CD4-positive, alpha-beta memory T cell (primary cell): ENCODE data around the gene SORL1. TPM values are rescaled to one million over a fixed set of nuclear protein-coding genes. Genes with fewer than 3 reads are reported as not detected.

Source experiments
- CTCF ChIA-PET: fragments of 350-600 bp; sonication (Branson Sonifier 250); formaldehyde crosslinking; loops from one replicate; lab custom pipeline; 2021; ENCODE audit warnings: inconsistent platforms; ENCODE audit not compliant: partially characterized antibody; lab: Charles Lee
- POLR2A ChIA-PET: fragments of 350-600 bp; sonication (Branson Sonifier 250); formaldehyde crosslinking; loops from one replicate; lab custom pipeline; 2021; ENCODE audit not compliant: partially characterized antibody; lab: Charles Lee
- DNase-seq, 5 donors: peaks; one replicate each; pipeline versions ENCODE4 v3.0.0 to v3.0.0-alpha.2; 2020 to 2022; ENCODE audit warnings: mixed read lengths in 1 of 5
- H3K27ac ChIP-seq: one replicate; pipeline ENCODE4 v1.7.0; 2013; ENCODE audit warnings: low read depth, low read length
- H3K27me3 ChIP-seq: 2 replicates; pipeline ENCODE4 v1.7.0; 2013; ENCODE audit warnings: mild to moderate bottlenecking, low read length, moderate library complexity; ENCODE audit not compliant: insufficient read depth
- H3K36me3 ChIP-seq: 2 replicates; pipeline ENCODE4 v1.7.0; 2013; ENCODE audit warnings: mild to moderate bottlenecking, low read length, moderate library complexity; ENCODE audit not compliant: insufficient read depth
- H3K4me1 ChIP-seq: 2 replicates; pipeline ENCODE4 v1.7.0; 2013; ENCODE audit warnings: mild to moderate bottlenecking, low read length, moderate library complexity; ENCODE audit not compliant: insufficient read depth
- H3K4me3 ChIP-seq, 2 donors: one replicate each; pipeline ENCODE4 v1.7.0; 2013; ENCODE audit warnings: low read length in 2 of 2, mild to moderate bottlenecking in 1 of 2
- H3K9me3 ChIP-seq, 2 donors: one replicate each; pipeline ENCODE4 v1.7.0; 2013; ENCODE audit warnings: low read length in 2 of 2, control low read depth in 1 of 2; ENCODE audit not compliant: control insufficient read depth in 1 of 2
- H3K27ac Mint-ChIP-seq, 7 donors: one replicate each; pipeline ENCODE4 v1.8.0; 2020 to 2021; ENCODE audit warnings: mixed read lengths in 7 of 7, mild to moderate bottlenecking in 6 of 7, inconsistent platforms in 3 of 7, moderate library complexity in 3 of 7
- H3K27me3 Mint-ChIP-seq, 2 donors: one replicate each; pipeline ENCODE4 v1.8.0; 2020 to 2021; ENCODE audit warnings: mixed read lengths in 2 of 2
- H3K36me3 Mint-ChIP-seq, 2 donors: one replicate each; pipeline ENCODE4 v1.8.0; 2020 to 2021; ENCODE audit warnings: mixed read lengths in 2 of 2, inconsistent platforms in 1 of 2, mild to moderate bottlenecking in 1 of 2
- H3K4me1 Mint-ChIP-seq, 4 donors: one replicate each; pipeline ENCODE4 v1.8.0; 2020 to 2021; ENCODE audit warnings: mixed read lengths in 4 of 4, mild to moderate bottlenecking in 1 of 4
- H3K4me3 Mint-ChIP-seq, 8 donors: one replicate each; pipeline ENCODE4 v1.8.0; 2020 to 2021; ENCODE audit warnings: mixed read lengths in 8 of 8, mild to moderate bottlenecking in 7 of 8, moderate library complexity in 6 of 8, inconsistent platforms in 3 of 8
- H3K9me3 Mint-ChIP-seq, 8 donors: one replicate each; pipeline ENCODE4 v1.8.0; 2020 to 2021; ENCODE audit warnings: mixed read lengths in 8 of 8, mild to moderate bottlenecking in 5 of 8, inconsistent platforms in 3 of 8, moderate library complexity in 1 of 8
- intact Hi-C: fragments of 100-400 bp; cut with micrococcal nuclease; formaldehyde crosslinking; loops from one replicate; pipeline ENCODE4 v1.15.1; 2023
- polyA plus RNA-seq, 2 donors: library from polyadenylated mRNA; unstranded; fragments of 300-500 nt; fragmentation: Illumina TruSeq; gene quantifications; one replicate each; pipeline ENCODE4 v1.2.3, GENCODE V29; 2021
- total RNA-seq, 2 experiments: library from RNA; stranded (reverse); gene quantifications; one replicate each; pipeline ENCODE4 v1.2.3, GENCODE V29; 2021

SORL1 gene
- total and polyA plus RNA-seq, 4 experiments from 2014 or later, result 159 to 660 (median 446) TPM

DNA sequence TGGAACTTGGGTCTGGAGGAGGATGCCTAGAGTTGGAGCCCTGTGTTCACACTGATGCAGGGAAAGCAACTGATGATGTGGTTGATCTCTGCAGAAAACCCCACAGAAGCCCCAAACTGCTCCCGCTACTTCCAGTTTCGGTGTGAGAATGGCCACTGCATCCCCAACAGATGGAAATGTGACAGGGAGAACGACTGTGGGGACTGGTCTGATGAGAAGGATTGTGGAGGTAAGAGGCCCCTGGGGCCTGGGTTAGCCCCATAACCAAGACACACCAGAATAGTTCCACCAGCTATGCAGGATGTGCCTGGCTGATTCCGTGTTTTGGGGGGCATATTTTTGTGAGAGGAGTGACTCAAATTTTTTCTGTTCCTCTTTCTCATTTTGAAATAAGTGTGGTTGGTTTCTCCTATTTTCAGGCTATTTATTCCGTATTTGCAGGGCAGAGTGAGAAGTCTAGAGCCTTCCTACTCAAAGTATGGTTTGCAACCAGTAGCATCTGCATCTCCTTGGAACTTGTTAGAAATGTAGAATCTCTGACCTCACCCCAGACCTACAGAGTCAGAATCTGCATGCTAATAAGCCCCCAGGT is 137.9 kb downstream of the SORL1 start:
- Mint-ChIP-seq H3K27ac (peak overlapping the region; percentile 20 to 88 (median 60)), H3K4me1 (peaks cover 3 to 10% (median 6%) of the 10 kb centered on the region in 4 donors), H3K4me3 (no peak overlapping the region), H3K36me3 (peaks cover 90 to 95% of the 10 kb centered on the region in 2 donors), H3K9me3 (peaks cover 0 to 2% (median 0%) of the 10 kb centered on the region in 8 donors), H3K27me3 (no peaks in the 10 kb centered on the region)
- peaks cover 94% of the 10 kb centered on the region for H3K36me3 ChIP-seq
- ChIA-PET POLR2A (interaction anchor here (0.6 to 1.6 kb wide), 2 partner anchors 140 to 308 kb away, joined by 3 to 7 read pairs; no protein-coding TSS in a partner anchor), CTCF (interaction anchor here (1.0 to 3.7 kb wide), 11 partner anchors 13 to 342 kb away, joined by 3 to 25 read pairs (median 7); no protein-coding TSS in a partner anchor)
- no peaks in the 10 kb centered on the region for H3K9me3 ChIP-seq
- H3K4me1 ChIP-seq, result no peaks in the 10 kb centered on the region
- DNase-seq, result no peak
- no peak overlapping the region for H3K4me3 ChIP-seq
- no peaks in the 10 kb centered on the region for H3K27me3 ChIP-seq
- intact Hi-C loops, result loop anchor here (2.0 to 5.0 kb wide), 2 partner anchors 15 to 173 kb away; no protein-coding TSS in a partner anchor
- no peak overlapping the region for H3K27ac ChIP-seq

DNA sequence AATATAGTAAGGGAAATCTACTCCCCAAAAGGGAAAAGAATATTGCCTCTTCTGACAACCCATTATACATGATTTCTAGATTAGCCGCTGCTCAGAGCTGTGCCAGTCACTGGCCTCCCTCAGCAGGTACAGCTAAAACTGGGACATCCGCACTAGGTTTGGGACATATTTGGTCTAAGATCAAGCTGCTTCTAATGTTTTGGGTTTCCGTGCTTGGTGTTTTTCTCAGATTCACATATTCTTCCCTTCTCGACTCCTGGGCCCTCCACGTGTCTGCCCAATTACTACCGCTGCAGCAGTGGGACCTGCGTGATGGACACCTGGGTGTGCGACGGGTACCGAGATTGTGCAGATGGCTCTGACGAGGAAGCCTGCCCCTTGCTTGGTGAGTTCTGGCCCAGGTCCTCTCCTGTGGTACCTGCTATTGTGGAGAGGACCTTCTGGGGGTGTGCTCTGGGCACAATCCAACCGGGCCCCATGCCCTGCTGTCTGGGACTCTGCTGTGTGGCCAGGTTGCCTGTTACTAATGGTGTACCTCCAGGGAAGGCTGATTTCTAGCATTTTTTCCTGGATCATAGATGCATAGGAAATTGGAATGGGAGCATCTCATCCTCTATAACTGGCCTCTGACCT is 138.8 kb downstream of the SORL1 start:
- no peak overlapping the region for H3K4me3 Mint-ChIP-seq
- peaks cover 0 to 2% (median 0%) of the 10 kb centered on the region in 8 donors for H3K9me3 Mint-ChIP-seq
- peak overlapping the region in 5 of 7 donors; percentile 47 to 82 (median 67) for H3K27ac Mint-ChIP-seq
- no peaks in the 10 kb centered on the region for H3K9me3 ChIP-seq
- peaks cover 94% of the 10 kb centered on the region for H3K36me3 ChIP-seq
- no peak overlapping the region for H3K4me3 ChIP-seq
- POLR2A ChIA-PET, result interaction anchor here (0.8 to 2.0 kb wide), 8 partner anchors 19 to 341 kb away, joined by 3 to 8 read pairs (median 4); partner anchors contain the start of gene SC5D
- intact Hi-C loops, result loop anchor here (1.0 to 5.0 kb wide), 4 partner anchors 138 to 342 kb away; no protein-coding TSS in a partner anchor
- no peaks in the 10 kb centered on the region for H3K27me3 ChIP-seq
- CTCF ChIA-PET, result interaction anchor here (0.9 to 3.7 kb wide), 27 partner anchors 9 to 343 kb away, joined by 3 to 25 read pairs (median 4); partner anchors contain the start of gene SC5D
- H3K27me3 Mint-ChIP-seq, result no peaks in the 10 kb centered on the region
- H3K36me3 Mint-ChIP-seq, result peaks cover 93 to 98% of the 10 kb centered on the region in 2 donors
- no peak overlapping the region for H3K27ac ChIP-seq
- H3K4me1 ChIP-seq, result no peaks in the 10 kb centered on the region
- H3K4me1 Mint-ChIP-seq, result peaks cover 3 to 10% (median 6%) of the 10 kb centered on the region in 4 donors
- no peak for DNase-seq

DNA sequence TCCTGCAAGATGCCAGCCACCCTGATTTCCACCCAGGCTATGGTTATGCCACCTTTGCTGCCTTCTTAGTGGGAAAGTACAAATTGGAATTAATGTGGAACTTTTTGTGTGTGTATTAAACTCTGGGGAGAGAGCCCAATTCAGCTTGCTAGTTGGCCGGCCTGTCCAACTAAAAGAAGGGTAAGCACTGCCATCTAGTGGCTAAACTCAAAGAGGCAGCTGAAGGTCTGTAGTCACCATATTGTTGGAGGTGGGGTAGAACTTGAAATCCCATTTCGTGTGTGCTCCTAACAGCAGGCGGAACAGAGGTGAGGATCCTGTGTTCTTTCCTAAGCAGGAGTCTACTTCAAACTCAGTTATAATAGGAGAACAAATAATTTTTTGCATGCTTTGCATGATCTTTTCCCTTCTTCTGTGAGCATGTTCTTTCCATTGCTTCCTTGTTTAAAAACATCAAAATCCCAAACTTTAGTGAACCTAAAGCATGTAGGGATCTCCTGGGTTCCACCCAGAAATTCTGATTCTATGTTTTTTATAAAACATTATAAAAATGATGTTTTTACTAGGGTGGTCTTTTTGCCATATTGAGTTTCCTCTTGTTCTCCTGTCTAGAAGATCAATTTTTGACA is 139.4 kb downstream of the SORL1 start:
- H3K4me3 ChIP-seq, result no peak overlapping the region
- peaks cover 3 to 11% (median 5%) of the 10 kb centered on the region in 4 donors for H3K4me1 Mint-ChIP-seq
- peak overlapping the region in 6 of 7 donors; percentile 0 to 82 (median 60) for H3K27ac Mint-ChIP-seq
- H3K4me3 Mint-ChIP-seq, result no peak overlapping the region
- H3K27me3 ChIP-seq, result no peaks in the 10 kb centered on the region
- peaks cover 91 to 98% of the 10 kb centered on the region in 2 donors for H3K36me3 Mint-ChIP-seq
- peaks cover 94% of the 10 kb centered on the region for H3K36me3 ChIP-seq
- CTCF ChIA-PET, result interaction anchor here (0.9 to 3.1 kb wide), 29 partner anchors 9 to 344 kb away, joined by 3 to 25 read pairs (median 4); partner anchors contain the start of gene SC5D
- POLR2A ChIA-PET, result interaction anchor here (0.8 to 2.0 kb wide), 8 partner anchors 20 to 341 kb away, joined by 3 to 8 read pairs (median 4); partner anchors contain the start of gene SC5D
- H3K27ac ChIP-seq, result no peak overlapping the region
- H3K9me3 ChIP-seq, result no peaks in the 10 kb centered on the region
- H3K9me3 Mint-ChIP-seq, result peaks cover 0 to 2% (median 0%) of the 10 kb centered on the region in 8 donors
- intact Hi-C loops, result loop anchor here (1.0 to 5.0 kb wide), 4 partner anchors 138 to 342 kb away; no protein-coding TSS in a partner anchor
- H3K4me1 ChIP-seq, result no peaks in the 10 kb centered on the region
- no peaks in the 10 kb centered on the region for H3K27me3 Mint-ChIP-seq
- peak; percentile 69 to 75 (median 74) for DNase-seq

DNA sequence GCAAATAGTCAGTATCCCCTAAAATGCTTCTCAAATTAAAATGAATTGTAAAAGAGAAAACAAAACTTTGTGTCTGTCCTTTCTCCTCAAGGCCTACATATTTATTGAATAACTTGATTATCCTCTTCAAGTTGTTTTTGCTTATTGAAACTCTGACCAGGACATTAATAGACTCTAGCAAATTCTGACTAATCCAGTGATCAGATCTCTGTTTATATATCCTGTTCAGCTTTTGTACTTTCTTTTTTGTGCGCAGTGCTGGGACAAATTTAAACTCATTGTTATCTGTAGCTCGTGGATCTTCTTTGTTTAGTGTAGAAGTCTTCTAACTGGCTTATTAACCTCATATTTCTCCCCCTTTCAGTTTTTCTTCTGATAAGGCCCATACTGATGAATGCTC is 140.6 kb downstream of the SORL1 start:
- peaks cover 0 to 3% (median 0%) of the 10 kb centered on the region in 8 donors for H3K9me3 Mint-ChIP-seq
- peaks cover 94% of the 10 kb centered on the region for H3K36me3 ChIP-seq
- no peaks in the 10 kb centered on the region for H3K27me3 Mint-ChIP-seq
- no peaks in the 10 kb centered on the region for H3K9me3 ChIP-seq
- CTCF ChIA-PET, result interaction anchor here (1.3 to 3.1 kb wide), 6 partner anchors 14 to 345 kb away, joined by 3 to 17 read pairs (median 8); partner anchors contain the start of gene SC5D
- no peak overlapping the region for H3K4me3 ChIP-seq
- POLR2A ChIA-PET, result interaction anchor here (2.0 kb wide), 1 partner anchor 273 kb away, joined by 7 read pairs; no protein-coding TSS in a partner anchor
- peaks cover 94 to 98% of the 10 kb centered on the region in 2 donors for H3K36me3 Mint-ChIP-seq
- intact Hi-C loops, result loop anchor here (5.0 kb wide), 1 partner anchor 175 kb away; no protein-coding TSS in a partner anchor
- peaks cover 3 to 12% (median 5%) of the 10 kb centered on the region in 4 donors for H3K4me1 Mint-ChIP-seq
- no peak overlapping the region for H3K27ac ChIP-seq
- no peaks in the 10 kb centered on the region for H3K27me3 ChIP-seq
- H3K27ac Mint-ChIP-seq, result peak overlapping the region in 3 of 7 donors; percentile 3 to 46 (median 14)
- H3K4me1 ChIP-seq, result no peaks in the 10 kb centered on the region
- H3K4me3 Mint-ChIP-seq, result peak overlapping the region in 1 of 8 donors; percentile 37
- DNase-seq, result no peak

DNA sequence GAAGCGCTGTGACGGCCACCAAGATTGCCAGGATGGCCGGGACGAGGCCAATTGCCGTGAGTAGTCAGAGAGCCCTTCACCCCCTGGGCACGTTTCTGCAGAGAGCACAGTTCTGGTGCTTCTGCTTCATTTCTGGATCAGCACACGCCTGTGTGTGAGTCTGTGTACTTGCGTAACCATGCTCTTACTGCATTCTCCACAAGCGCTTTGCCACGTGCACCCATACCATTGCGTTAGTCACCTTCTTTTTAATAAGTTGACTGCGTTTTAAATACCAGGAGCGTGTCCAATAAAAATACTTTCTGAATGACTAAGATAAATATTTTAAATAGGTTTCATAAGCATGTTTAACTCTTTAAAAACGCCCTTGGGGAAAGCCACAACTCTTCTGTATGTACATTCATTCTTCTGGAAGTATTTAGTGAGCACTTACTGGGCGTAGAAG is 143.6 kb downstream of the SORL1 start:
- intact Hi-C loops, result no loop called here
- Histone ChIP-seq H3K4me1 (no peaks in the 10 kb centered on the region), H3K36me3 (peaks cover 83% of the 10 kb centered on the region), H3K27ac (no peak overlapping the region), H3K27me3 (no peaks in the 10 kb centered on the region), H3K9me3 (no peaks in the 10 kb centered on the region), H3K4me3 (no peak overlapping the region)
- H3K4me1 Mint-ChIP-seq, result peaks cover 5 to 30% (median 8%) of the 10 kb centered on the region in 4 donors
- H3K9me3 Mint-ChIP-seq, result peaks cover 0 to 3% (median 0%) of the 10 kb centered on the region in 8 donors
- H3K36me3 Mint-ChIP-seq, result peaks cover 89 to 93% of the 10 kb centered on the region in 2 donors
- ChIA-PET CTCF (no interaction called here), POLR2A (no interaction called here)
- H3K27ac Mint-ChIP-seq, result no peak overlapping the region
- DNase-seq, result no peak
- no peak overlapping the region for H3K4me3 Mint-ChIP-seq
- no peaks in the 10 kb centered on the region for H3K27me3 Mint-ChIP-seq

DNA sequence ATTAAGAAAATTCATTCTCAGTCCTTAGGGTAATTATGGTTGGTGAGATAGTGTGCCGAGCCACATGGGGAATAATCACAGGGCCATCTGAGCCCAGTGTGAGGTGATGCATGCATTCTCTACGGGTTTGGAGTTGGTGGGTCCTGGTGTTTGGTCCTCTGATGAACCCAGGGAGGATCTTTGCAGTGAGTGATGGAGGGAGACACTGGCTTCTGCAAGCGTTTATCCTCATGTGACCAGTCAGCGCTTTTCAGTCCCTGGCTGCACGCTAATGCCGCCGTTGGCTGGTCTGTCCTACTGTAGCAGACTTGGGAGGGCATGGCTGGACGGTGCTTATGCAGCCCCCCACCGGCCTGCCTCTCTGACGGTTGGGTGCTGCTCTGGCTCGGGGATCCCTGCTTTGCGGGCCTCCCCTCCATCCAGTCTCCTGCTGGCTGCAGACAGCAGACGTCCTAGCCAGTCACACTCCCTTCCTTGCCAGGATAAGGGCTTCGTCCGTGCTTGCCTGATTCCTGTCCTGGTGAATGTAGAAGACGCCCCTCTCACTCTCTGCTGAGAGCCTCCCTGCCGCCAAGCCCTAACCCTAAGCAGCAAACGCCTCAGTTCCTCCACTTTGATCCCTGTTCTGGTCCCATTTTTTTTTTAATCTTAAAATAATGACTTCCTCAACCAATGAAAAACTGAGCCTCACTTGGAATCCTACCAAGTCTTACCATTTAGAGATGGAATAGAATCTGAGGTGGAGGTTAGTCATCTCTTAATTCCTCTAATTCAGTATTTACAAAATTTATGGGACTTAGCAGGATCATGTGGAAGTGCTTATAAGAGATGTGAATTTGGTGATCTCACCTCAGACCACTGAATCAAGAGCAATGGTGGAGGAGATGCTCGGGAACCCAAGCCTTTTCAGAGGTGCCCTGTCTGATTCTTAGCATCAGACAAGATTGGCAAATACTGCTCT is 144.4 kb downstream of the SORL1 start:
- H3K9me3 ChIP-seq, result no peaks in the 10 kb centered on the region
- intact Hi-C loops, result no loop called here
- no peak for DNase-seq
- Mint-ChIP-seq H3K4me3 (no peak overlapping the region), H3K4me1 (peaks cover under 1 to 26% (median 5%) of the 10 kb centered on the region in 4 donors), H3K9me3 (peaks cover 0 to 3% (median 0%) of the 10 kb centered on the region in 8 donors), H3K27ac (peak overlapping the region in 2 of 7 donors; percentile 24 to 71), H3K27me3 (no peaks in the 10 kb centered on the region), H3K36me3 (peaks cover 85 to 88% of the 10 kb centered on the region in 2 donors)
- H3K27ac ChIP-seq, result no peak overlapping the region
- H3K4me3 ChIP-seq, result no peak overlapping the region
- peaks cover 75% of the 10 kb centered on the region for H3K36me3 ChIP-seq
- ChIA-PET CTCF (no interaction called here), POLR2A (no interaction called here)
- H3K4me1 ChIP-seq, result no peaks in the 10 kb centered on the region
- no peaks in the 10 kb centered on the region for H3K27me3 ChIP-seq
